T follicular helper cell (primary cell): ENCODE measurements around the gene EXOC2.
A peak's percentile ranks its signal among the peaks of the same experiment; 100 is the strongest.
"Not testable (repeated sequence)": the region's sequence is repeated elsewhere in the genome, so short reads cannot be mapped to it uniquely, and the experiment has no call there.

Experiments used
- DNase-seq: peaks from one replicate; pipeline ENCODE4 v3.0.0-alpha.2; 2020; ENCODE audit warnings: low read depth

Gene EXOC2

DNA sequence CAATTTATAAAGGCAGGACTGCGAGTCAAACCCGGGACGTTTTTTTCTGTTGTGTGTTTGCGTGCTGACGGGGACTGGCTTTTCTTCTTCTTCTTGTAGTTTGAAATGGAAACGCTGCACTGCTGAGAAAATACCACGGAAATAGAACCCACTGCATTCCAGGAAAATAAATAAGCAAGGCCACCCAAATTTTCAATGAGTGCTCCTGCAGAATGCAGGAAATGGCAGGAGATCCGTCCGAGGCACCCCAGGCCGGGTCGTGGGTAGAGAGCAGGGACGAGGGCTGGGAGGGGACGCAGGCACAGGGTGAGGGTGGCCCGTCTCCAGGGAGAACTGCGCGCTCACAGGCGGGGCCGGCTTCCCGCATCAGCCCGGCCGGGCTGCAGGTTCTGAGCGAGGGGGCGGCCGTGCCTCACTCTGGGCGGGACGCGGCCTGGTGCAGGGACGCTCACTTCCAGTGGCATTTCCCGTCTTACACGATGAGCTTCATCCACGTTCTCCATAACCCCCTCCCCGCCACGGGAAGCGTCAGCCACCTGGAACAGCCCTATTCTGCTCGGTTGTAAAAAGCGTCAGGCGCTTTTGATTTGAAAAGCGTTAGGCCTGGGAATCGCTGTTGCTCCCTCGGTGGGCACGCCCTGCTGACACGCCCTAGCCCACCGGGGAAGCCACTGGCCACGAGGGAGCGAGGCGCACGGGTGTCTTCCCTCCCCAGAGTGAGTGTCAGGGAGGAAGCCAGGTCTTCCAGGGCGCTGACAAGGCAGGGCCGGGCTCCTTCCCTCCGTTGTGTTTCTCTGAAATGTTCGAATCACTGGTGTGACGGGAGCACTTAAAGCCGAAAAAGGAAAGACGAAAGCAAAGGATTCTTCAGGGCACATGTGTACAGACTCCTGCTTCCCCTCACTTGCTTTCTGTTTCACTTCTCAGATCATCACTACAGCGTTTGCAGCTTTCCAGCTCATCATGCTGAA, 17.9 kb upstream of the EXOC2 start:
- DNase-seq: peak; percentile 6

GRCh38 chr6:709471-710056, 16.6 kb upstream of the EXOC2 start:
- no peak for DNase-seq

DNA sequence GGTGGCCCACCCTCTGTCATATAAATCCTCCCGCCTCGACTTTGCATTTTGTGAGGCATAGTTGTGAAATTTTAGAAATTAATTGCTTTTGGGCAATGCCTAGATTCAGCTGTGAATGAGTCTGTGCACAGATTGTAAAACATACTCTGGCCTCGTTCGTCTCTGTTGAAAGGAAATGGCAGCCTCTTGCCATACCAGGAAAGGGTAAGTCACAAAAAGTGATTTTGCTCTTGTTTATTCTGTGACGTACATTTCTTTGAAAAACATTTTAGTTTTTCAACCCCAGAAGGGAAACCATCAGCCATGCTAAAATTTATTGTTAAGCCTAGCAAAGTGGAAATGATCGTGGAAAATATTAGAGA, 15.3 kb upstream of the EXOC2 start:
- no peak for DNase-seq

- no peak for DNase-seq
Measured at GRCh38 chr6:707576-708236, 14.8 kb upstream of the EXOC2 start.

DNA sequence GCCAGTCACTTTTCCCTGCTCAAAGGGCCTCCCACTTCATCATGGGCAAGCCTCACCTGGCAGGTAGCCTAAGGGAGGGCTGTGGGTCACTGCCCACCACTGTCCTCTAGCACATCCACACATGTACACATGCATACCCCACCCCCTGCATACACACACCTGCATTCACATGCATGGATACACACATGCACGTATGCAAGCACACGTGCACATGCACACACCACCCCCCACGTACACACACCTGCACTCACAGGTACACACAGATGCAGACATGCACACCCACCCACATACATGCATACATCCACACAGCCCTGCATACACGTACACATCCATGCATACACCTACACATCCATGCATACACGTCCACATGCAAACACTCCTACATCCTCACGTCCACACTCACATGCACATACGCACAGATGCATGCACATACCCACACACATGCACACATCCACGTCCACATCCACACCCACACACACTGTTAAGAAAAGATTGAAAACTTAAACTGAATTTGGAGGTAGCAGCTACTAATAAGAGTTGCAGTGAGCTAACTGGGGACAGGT, 14.0 kb upstream of the EXOC2 start:
- no peak for DNase-seq

GRCh38 chr6:706146-706545, 13.2 kb upstream of the EXOC2 start:
- no peak for DNase-seq

DNA sequence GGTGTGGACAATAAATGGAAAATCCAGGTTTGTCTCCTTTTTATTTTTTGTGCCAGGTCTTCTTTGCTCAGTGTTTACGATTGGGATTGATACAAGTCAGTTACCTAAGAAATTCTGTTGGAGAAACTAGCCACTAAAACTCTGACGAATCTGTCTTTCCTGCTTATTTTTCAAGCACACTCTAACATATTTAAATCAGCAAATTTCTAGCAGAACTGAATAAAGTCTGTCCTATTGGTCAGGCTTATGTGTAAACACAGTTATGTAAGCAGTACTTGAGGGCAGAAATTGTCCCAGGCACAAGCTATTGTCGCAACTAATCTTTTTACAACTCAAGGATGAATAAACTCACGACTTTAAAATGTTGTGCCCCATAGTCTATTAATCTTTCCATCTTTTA, 12.1 kb upstream of the EXOC2 start:
- no peak for DNase-seq

DNA sequence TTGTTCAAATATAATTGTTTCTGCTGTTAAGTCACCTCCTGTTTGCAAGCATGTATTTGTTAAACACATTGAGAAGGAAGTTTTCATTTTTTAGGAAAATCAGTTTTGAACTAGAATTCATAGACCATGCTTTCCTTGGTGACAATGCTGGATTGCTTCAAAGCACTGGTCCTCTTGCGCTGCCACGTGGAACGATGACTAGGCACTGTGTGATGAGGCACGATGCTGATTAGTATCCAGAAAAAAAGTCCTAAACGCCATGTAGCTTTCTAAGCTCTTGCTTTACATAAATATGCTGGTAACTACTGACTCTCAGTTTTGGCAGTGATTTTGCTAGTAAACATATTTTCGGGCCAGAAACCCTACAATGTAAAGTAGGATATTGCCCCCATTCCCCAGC, 11.1 kb upstream of the EXOC2 start:
- no peak for DNase-seq

- no peak for DNase-seq
Measured at GRCh38 chr6:703552-703951, 10.6 kb upstream of the EXOC2 start.

DNA sequence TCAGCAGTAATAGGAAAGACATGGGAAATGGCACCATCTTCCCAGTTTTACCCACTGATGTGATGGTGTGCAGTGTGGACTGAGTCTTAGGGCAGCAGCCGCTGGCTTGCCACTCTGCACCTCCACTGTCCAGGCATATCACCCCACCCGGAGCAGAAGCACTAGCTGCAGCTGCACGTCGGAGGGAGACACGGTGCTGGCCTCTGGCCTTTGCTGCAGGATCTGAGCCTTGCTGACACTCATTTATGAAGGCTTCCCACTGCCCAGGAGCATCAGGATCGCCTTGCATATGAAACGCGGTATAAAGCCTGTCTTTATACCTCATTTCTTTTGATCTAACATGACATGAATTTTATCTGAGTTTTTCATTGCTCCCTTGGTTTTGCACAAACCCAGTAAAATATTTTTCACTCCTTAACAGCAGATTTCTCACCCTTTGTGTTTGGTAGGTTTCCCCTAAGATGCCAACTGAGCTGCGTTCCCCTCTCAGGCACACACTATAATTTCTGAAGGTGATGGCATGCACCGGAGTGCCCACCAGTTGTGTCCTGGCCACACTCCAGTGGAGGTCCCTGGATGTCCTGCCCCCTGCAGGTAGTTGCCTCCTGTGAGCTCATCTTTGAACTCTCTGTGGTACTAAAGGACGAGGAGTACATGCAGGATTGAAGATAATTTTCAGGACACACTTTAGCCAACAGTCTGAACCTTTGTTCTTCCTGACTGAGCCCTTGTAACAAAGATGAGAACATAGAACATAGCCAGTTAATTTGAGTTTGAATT, 9.0 kb upstream of the EXOC2 start:
- DNase-seq: no peak

DNA sequence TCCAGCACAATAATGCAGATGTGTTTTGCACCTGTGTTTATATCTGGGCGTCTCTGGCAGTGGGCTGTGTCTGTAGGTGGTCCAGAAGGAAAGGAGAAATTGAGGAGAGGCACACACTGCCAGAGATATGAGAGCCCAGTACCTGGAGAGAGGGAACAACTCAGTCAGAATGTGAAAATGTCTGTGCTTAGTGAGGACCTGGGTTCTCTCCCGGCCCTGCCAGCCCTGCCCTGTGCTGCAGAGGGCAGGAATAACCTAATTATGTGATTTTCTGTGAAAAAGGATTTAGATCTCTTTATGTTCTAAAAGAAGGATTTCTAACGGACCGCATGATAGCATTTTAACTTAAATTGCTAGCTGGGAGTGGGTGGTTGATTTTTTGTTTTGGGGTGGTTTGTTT, 8.3 kb upstream of the EXOC2 start:
- DNase-seq: no peak

DNA sequence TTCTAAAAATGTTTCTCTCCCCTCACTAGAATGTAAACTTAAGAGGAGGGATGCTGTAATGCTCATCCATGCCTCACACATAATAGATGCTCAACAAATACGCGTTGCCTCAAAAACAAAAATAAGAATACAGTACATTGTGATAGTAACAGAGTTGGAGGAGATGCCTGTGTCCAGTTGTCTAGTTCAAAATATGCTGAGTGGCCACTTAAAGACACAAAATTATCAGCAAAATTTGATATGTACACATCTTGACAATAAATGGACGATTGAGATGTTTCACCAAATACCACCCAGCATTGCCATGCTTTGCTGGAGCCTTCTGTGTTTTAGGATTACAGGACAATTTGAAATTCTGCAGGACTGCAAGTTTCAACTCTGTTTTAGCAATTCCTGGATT, 7.6 kb upstream of the EXOC2 start:
- no peak for DNase-seq

DNA sequence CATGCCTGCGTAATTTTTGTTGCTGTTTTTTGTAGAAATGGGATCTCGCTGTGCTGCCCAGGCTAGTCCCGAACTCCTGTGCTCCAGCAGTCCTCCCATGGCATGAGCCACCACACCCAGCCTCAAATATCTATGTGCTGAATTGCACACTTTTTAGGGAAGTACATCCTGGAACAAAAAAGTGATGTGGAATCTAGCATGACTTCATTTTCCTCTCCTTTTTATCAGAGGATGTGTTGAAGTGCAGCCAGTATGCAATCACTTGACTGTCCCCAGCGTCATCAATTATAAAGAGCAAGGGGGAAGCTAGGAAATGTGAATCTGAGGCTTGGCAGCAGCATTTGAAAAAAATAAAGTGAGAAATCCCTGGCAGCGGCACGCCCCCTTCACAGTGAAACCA, 6.4 kb upstream of the EXOC2 start:
- DNase-seq: no peak

DNA sequence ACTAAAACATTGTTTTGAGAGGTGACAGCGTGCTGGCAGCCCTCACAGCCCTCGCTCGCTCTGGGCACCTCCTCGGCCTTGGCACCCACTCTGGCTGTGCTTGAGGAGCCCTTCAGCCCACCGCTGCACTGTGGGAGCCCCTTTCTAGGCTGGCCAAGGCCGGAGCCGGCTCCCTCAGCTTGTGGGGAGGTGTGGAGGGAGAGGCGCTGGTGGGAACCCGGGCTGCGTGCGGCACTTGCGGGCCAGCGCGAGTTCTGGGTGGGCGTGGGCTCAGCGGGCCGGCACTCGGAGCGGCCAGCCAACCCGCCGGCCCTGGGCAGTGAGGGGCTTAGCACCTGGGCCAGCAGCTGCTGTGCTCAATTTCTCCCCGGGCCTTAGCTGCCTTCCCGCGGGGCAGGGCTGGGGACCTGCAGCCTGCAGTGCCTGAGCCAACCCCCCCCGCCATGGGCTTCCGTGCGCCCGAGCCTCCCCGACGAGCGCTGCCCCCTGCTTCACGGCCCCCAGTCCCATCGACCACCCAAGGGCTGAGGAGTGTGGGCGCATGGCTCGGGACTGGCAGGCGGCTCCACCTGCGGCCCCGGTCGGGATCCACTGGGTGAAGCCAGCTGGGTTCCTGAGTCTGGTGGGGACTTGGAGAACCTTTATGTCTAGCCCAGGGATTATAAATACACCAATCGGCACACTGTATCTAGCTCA, 1.6 kb upstream of the EXOC2 start:
- DNase-seq: not testable (repeated sequence)

- no peak for DNase-seq
Measured at GRCh38 chr6:693723-694009, 727 bp upstream of the EXOC2 start.

- peak; percentile 67 for DNase-seq
Measured at GRCh38 chr6:692356-692851, 535 bp downstream of the EXOC2 start.

GRCh38 chr6:689223-689622, 3.7 kb downstream of the EXOC2 start:
- DNase-seq: no peak

DNA sequence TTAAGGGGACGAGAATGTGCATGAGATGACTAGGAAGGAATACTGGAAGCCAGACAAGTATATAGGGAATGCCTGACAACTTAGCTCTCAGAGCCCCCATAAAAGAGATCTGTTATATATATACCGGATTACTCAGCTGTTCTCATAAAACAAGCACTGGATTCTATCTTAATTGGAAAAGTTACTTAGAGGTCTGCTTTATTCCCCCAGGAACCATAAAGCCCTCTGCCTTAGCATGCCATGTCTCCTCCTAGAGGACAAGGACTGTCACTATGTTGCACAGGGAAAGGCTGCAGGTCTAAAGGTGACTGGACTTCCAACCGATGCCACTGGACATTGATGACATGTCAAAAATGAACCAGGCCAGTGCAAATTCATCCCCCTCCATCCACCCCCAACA, 6.4 kb downstream of the EXOC2 start:
- no peak for DNase-seq

DNA sequence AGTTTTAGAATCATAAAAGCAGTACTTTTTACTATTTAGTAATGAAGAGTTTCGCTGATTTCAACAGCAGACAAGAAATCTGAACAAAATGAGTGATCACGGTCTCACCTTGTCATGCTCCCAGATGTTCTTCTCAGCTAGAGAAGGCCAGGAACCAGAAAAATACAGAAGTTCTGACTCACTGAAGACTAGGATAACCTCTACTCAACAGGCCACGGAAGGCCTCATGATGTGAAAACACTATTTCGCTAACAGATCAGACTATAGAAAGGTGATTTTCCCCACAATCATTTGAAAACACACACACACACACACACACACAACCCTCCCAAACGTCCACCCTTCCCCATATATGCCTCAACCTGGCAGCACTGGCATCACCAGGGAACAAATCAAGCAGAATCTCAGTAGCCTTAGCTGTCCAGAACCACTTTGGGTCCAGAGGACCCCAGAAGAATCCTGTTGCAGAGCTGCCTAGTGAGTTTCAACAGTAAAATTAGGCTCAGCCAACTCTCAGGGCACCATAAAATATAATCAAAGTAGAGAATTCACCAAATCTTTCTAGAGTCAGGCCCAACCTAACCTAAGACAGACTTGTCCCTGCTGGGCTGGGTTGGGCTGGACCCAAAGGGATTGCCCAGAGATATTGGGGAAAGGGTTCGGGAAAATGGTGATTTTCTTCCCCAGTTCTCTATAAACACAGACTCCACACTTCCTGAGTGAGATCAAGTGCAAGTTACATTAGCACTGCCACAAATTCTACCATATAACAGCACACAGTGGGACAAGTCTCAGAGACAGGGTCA, 7.9 kb downstream of the EXOC2 start:
- DNase-seq: no peak

DNA sequence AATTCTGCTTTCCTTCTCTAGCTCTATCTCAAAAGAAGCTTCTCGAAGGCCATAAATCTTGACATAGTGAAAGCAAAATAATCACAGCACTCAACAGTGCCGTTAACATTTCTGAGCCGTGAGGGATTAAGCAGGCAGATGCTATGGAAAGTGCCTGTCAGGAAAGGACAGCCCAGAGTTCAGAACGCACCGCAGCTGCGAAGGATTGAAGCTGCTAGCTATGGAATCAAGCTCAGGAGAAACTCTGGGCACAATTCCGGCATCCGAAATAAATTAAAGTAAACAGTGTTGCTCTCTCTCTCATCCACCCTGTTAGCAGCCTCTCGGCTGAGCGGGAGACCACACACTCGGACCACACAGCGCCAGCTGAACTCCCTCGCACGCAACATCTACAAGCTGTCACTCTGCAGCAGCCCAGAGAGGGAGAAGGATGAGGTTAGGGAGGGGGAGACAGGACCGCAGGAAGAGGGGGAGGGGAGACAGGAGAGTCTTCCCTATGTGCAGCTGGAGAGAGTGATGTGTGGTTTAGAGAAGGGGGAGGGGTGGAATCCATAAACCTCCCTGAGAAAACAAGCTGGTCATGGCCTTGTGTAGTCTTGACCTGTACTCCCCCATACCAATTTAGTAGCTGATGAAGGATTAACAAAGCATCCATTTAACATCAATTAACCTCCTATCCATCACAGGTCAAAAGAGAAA, 9.0 kb downstream of the EXOC2 start:
- DNase-seq: no peak
